Activated CD4-positive, alpha-beta T cell treated with anti-CD3 and anti-CD28 coated beads, Interleukin-2, amount 50 U/mL, for 24 hours (primary cell): ENCODE data around the gene NOTCH1.

Source experiments
- DNase-seq, 2 donors: peaks; one replicate each; pipeline ENCODE4 v3.0.0-alpha.2; 2020; ENCODE audit warnings: low read depth in 1 of 2, low spot score in 1 of 2

The NOTCH1 gene

DNA sequence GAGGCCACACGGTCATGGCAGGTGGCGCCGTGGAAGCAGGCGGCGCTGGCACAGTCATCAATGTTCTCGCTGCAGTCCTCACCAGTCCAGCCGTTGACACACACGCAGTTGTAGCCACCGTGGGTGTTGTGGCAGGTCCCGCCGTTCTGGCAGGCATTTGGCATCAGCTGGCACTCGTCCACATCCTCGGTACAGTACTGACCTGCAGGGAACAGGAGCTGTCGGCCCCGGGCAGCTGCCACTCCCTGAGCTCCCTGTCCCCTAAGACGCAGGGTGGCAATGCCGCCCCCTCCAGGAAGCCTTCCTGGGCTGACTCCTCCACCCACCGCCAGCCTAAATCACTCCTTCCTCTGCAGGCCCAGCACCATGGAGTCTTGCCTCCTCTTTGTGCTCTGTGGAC lies 27.2 kb downstream of the NOTCH1 start:
- DNase-seq, result no peak

- DNase-seq, result no peak
These were observed 27.9 kb downstream of the NOTCH1 start for GRCh38 chr9:136517950-136518349.

DNA sequence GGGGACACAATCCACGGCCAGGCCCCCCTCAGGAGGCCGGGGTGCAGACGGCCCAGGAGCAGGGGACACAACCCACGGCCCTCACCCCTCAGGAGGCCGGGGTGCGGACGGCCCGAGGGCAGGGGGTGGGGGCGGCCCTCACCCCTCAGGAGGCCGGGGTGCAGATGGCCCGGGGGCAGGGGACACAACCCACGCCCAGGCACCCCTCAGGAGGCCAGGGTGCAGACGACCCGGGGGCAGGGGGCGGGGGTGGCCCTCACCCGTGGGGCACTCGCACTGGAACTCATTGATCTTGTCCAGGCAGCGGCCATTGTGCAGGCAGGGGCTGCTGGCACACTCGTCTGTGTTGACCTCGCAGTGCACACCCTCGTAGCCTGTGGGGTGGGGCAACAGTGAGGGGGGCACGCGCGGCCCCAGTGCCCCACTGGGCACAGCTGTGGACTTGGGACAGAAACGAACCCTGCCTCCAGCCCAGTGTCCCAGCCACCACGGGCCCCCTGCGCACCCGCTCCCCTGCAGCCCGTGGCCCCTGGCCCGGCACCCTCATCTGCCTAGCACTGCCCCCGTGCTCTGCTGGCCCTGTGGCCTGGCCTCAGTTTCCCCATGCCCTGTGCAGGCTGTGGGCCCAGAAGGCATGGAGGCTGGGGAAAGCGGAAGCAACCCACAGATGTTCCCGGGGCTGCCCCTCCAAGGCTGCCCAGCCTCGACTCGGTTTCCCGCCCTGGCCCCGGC lies 28.7 kb downstream of the NOTCH1 start:
- no peak for DNase-seq

GRCh38 chr9:136516191-136516654 lies 29.6 kb downstream of the NOTCH1 start:
- DNase-seq, result no peak

GRCh38 chr9:136515276-136515675 lies 30.6 kb downstream of the NOTCH1 start:
- DNase-seq, result no peak

DNA sequence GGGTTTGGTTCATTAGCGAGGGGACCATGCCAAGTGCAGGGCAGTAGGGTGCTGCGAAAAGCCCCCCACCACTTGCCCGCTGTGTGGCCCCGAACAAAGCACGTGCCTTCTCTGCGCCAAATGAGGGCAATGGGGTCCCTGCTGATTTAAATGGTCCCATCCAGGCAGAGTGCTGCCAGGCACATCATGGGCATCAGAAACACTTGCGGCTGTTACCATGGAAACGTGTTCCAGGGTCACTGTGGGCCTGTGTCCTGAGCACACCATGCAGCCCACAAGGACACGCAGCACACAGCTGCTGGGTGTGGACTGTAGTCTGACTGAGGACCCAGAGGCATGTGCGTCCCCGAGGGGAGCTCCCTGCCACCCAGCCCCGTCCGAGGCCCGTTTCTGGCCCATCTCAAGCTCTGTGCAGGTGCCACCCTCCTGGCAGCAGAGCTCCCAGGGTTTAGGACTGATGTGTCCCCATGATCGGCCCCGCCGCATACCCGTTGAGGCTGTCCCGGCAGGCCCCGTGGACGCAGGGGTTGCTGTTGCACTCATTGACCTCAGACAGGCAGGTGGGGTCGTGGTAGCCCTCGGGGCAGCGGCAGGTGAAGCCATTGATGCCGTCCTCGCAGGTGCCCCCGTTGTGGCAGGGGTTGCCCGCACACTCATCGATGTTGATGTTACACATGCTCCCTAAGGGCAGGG lies 31.7 kb downstream of the NOTCH1 start:
- no peak for DNase-seq

DNA sequence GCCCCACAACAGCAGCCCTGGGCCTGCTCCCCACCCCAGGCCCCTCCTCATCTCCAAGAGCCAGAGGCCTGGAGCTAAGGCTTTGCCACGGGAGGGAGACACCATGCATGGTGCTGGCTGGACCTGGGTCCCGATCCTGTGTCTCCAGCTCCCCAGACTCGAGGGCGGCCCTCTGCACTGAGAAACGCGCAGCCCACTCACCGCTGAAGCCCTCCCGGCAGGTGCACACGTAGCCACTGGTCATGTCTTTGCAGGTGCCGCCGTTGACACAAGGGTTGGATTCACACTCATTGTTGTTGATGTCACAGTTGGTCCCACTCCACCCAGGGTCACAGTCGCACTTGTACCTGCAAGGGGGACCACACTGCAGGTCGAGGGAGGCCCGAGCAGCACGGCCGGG lies 32.7 kb downstream of the NOTCH1 start:
- no peak for DNase-seq

DNA sequence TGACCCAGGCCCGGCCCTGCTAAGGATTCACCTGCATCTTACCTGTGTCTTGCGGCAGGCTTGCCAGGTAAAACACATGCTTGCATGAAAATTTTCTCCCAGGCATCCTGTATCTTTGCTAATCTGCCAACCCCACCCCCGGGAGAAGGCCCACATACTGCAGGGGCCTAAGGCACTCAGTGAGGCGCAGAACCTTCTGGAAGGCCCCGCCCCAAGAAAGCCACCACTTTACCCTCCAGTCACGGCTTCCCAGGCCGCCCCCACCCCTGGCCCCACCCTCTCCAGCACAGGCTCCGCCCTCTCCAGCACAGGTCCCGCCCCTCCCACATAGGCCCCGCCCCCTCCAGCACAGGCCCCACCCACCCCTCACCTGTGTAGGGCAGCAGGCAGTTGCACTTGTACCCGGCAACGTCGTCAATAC lies 33.2 kb downstream of the NOTCH1 start:
- peak; percentile 15 to 30 for DNase-seq

DNA sequence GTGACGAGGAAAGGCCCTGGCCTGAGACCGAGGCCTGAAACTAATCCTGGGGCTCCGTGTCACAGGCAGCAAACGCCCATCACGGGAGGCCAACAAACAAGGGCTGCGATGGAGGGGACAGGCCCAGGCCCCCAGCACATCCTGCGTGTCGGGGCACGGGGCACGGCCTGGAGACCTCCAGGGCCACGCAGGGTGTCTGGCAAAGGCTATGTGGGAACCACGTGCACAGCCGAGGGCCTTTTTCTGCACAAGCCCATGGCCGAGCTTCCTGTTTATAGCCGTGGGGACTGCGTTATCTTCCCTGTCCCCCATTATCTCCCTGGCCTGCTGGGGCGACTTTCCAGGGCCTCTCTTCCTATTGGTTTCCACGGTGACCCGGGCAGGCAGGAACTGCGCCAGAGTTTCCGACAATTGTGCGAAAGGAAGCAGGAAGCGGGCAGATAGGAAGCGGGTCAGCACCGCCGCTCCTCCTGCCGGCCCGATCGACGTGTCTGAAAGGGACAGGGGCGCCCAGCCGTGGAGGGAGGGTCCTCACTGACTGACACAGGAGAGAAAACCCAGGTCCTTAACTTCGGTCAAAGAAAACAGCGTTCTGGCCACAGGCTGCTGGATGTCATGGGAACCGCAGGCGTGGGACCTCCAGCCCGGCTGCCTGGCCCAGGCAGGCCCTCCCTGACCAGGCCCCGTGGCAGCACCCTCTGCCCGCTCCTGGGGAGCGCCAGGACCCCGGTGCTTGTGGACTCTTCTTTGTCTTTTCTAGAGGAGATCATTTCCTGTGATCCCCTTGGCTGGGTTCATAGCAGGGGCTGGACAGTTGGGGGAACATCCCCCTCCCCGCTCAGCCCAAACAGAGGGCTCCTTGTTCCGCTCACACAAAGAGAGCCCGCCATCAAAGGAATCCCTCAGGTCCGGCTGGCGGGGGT lies 33.9 kb downstream of the NOTCH1 start:
- no peak for DNase-seq

DNA sequence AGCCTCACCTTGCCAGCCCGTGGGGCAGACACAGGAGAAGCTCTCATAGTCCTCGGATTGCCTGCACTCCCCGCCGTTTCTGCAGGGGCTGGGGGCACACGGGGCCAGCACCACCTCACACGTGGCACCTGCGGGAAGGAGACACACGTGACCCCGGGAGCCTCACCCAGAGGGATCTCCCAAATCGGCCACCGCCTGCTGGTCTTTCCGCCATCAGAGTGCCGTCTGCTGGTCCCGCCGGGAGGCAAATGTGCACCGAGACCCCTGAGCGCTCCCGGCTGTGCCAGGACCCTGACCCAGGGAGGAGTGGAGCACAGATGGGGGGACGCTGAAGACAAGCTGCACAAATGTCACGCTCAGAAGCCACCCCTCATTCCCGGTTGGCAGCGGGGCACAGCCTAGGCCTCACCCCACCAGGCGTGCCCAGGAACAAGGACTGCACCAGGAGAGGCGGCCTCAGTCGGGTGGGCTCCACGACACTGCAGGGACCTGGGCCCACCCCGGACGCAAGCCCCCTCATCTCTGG lies 34.6 kb downstream of the NOTCH1 start:
- DNase-seq, result no peak

- DNase-seq, result no peak
These were observed 35.3 kb downstream of the NOTCH1 start for GRCh38 chr9:136510561-136510960.

DNA sequence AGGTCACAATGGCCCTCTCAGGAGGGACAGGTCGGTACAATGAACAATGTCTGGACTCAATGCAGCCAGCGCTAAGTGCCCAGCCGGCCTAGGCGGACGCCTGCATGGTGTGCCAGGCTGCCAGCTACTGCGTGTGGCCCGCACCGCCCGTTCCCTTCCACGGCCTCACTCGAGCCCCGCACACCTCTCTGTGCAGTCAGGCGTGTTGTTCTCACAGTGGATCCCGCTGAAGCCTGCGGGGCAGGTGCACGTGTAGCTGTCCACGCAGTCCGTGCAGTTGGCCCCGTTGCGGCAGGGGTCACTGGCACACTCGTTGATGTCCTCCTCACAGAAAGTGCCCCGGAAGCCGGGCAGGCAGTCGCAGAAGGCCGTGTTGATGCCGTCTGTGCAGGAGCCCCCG lies 36.3 kb downstream of the NOTCH1 start:
- no peak for DNase-seq

DNA sequence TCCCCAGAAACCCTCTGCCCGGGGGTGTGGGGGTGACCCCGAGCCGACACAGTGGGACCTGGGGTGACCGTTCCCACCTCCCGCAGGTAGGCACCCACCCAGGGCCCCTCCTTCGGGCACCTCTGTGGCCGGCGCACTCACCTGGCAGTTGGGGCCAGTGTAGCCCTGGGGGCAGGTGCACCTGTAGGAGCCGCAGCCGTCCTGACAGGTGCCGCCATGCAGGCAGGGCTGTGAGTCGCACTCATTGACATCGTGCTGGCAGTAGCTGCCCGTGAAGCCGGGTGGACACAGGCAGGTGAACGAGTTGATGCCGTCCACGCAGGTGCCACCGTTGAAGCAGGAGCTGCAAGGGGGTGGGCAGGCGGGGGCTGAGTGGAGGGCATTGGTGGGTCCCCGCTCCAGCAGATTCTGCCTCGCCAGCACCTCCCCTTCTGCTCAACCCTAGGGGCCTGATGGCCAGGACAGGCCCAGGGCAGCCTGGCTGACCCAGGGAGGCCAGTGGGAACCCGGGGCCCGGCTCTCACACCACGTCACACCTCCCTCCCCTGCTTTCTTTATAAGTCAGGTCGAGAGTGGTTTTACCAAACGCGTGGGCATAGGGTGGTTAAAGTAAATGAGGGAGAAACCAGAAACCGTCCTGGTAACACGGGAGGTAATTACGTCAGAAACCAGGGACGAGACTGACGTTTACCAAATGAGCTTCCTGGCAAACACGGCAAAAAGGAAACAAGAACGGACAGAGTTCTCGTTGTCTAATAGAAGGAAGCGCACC lies 36.9 kb downstream of the NOTCH1 start:
- DNase-seq, result no peak

GRCh38 chr9:136507992-136508375 lies 37.9 kb downstream of the NOTCH1 start:
- no peak for DNase-seq

DNA sequence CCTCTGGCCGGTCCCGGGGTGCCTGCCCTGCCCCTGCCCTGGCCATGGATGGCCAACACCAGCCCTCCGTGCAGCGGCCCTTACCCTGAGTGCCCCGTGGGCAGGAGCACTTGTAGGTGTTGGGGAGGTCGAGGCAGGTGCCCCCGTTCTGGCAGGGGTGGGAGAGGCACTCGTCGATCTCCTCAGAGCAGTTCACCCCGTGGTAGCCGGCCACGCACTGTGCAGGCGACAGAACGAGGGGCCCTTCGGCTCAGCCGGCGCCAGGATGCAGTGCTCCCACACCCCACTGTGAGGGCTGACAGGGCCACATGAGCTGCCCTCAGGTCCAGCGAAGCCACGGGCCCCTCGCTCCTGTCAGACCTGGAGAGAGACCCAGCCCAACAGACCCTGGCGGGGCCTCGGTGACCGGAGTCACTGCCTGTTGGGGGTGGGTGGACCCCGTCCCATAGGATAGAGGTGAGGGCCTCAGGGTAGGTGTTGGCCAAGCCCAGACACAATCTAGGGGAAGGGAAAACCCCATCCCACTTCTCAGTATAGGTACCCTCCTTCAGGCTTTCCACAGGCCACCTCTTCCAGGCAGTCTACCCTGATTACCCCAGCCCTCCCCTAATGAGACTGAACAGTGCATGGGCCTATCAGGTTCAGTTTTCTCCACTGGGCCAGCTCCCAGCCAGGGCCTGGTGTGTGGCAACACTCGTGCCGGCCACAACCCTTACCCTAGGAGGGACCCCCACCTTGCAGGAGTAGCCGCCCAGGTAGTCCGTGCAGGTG lies 38.4 kb downstream of the NOTCH1 start:
- DNase-seq, result no peak

GRCh38 chr9:136506425-136506824 lies 39.4 kb downstream of the NOTCH1 start:
- no peak for DNase-seq

DNA sequence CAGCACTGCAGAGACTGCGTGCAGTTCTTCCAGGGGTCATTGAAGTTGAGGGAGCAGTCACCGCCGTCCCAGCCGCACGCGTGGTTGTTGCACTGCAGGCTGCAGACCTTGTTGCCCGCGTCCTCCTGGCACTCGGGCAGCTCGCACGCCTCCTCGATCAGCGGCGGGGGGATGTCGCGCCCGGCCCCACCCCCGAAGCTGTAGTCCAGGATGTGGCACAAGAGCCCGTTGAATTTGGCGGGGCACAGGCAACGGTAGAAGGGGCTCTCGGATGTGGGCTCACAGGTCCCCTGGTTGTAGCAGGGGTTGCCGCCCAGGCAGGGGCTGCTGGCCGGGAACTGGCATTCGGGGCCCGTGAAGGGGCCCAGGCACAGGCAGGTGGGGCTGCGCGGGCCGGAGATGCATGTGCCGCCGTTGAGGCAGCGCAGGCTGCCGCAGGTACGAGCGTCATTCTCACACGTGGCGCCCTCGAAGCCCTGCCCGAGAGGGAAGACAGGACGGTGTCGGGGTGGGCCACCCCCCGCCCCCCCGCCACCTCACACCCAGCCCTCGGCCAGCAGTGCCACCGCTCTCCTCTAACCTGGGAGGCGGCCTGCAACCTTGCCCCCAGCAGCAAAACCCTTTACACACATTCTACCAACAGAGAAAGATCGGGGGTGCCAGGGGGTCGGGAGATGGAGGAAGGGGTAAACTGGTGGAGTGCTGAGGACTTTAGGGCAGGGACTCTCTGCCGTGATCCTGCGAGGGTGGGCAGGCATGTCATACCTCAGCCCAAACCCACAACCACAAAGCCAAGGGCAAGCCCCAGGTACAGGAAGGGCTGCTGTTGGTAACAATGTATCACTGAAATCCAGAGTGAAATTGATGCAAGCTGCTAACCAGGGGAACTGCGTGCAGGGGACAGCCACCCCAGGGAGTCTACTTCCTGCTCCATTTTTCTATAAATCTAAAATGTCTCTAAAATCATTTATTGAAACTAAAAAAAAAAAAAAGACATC lies 40.1 kb downstream of the NOTCH1 start:
- no peak for DNase-seq

DNA sequence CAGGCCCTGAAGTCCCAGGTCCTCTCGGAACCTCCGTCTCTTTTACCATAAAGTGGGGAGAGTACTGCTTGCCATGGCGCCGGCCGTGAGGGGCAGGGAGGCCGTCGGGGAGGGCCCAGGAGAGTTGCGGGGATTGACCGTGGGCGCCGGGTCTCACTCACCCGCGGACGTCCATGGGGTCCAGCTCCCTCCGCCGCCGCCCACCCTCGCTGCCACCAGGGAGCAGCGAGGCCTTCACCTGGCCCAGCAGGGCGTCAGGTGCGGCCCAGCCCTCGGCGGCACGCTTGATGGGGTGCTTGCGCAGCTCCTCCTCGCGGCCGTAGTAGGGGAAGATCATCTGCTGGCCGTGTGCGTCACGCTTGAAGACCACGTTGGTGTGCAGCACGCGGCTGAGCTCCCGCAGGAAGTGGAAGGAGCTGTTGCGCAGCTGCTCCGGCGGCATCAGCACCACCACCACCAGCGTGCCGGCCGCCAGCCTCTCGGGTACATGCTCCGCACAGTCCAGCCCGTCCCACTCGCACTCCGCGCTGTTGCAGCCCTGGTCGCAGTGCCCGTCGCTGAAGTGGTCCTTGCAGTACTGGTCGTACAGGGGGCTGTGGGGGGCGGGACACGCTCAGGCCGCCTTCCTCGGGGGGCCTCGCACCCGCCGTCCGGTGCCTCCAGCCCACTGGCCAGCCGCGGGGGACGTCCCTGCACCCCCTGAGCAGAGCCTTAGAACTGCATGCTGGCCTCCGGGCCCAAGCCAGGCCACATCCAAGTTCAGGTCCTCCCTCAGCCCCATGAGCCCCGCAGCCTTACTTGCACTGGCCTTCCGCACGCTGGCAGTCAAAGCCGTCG lies 41.1 kb downstream of the NOTCH1 start:
- no peak for DNase-seq
